Sigmoid colon (tissue), 7 donors: ENCODE results near the gene RAB11FIP5. TPM values are rescaled to one million over a fixed set of nuclear protein-coding genes. Genes with fewer than 3 reads are reported as not detected.

Source experiments
- DNase-seq: peaks from one replicate; pipeline ENCODE4 v3.0.0-alpha.2; 2019
- H3K27ac ChIP-seq, 4 donors: fragments of 200-600 bp; sonication (generic); one replicate each; pipeline ENCODE4 v1.5.1; 2016 to 2019; ENCODE audit warnings: mild to moderate bottlenecking in 1 of 4
- H3K27me3 ChIP-seq, 3 donors: fragments of 200-600 bp; sonication (generic); one replicate each; pipeline ENCODE4 v1.5.1; 2019; ENCODE audit warnings: mild to moderate bottlenecking in 1 of 3
- H3K36me3 ChIP-seq, 4 donors: fragments of 200-600 bp; sonication (generic); one replicate each; pipeline ENCODE4 v1.5.1; 2016 to 2019
- H3K4me1 ChIP-seq, 4 donors: fragments of 200-600 bp; sonication (generic); one replicate each; pipeline ENCODE4 v1.5.1; 2017 to 2019
- H3K4me3 ChIP-seq, 4 donors: fragments of 200-600 bp; sonication (generic); one replicate each; pipeline ENCODE4 v1.5.1; 2017 to 2019; ENCODE audit warnings: mild to moderate bottlenecking in 2 of 4, moderate library complexity in 1 of 4
- H3K9me3 ChIP-seq, 4 donors: fragments of 200-600 bp in 3 of 4; sonication (generic) in 3 of 4; one replicate each; pipeline versions ENCODE4 v1.5.1 to v1.6.1; 2013 to 2019
- EP300 ChIP-seq, 4 donors: sonication (generic); formaldehyde crosslinking; IDR thresholded peaks; one replicate each; pipeline ENCODE4 v1.6.1; 2017; ENCODE audit warnings: antibody characterized with exemption in 4 of 4
- POLR2A ChIP-seq, 2 donors: fragments of 450-650 bp; IDR thresholded peaks; one replicate each; pipeline ENCODE4 v1.6.1; 2016; ENCODE audit warnings: antibody characterized with exemption in 2 of 2, mild to moderate bottlenecking in 2 of 2, moderate library complexity in 2 of 2
- POLR2AphosphoS5 ChIP-seq, 4 donors: sonication (generic); formaldehyde crosslinking; IDR thresholded peaks; one replicate each; pipeline ENCODE4 v1.6.1; 2017; ENCODE audit warnings: antibody characterized with exemption in 4 of 4
- WGBS, 2 donors: extraction: QIAGEN DNeasy Blood & Tissue Kit; methylation state at CpG; one replicate each; pipeline ENCODE4 v1.1.7; 2013; 5-methylcytosine and 5-hydroxymethylcytosine counted together
- intact Hi-C: fragments of 100-400 bp; cut with DNase I; formaldehyde crosslinking; loops from one replicate; pipeline ENCODE4 v1.15.1; 2023
- polyA plus RNA-seq, 3 donors: library from polyadenylated mRNA; stranded (reverse); fragments of 200-250 nt; gene quantifications; one replicate each; pipeline ENCODE4 v1.2.3, GENCODE V29; 2013
- total RNA-seq, 4 donors: library from RNA; depleted of rRNA; stranded (reverse); fragments of >200 nt; gene quantifications; one replicate each; pipeline ENCODE4 v1.1.0, GENCODE V29; 2016
- TF ChIP-seq, protein P1 (sequence below), 4 experiments: fragments of 450-650 bp in 3 of 4; fragments of 200-600 bp in 1 of 4; IDR thresholded peaks; one replicate each; pipeline ENCODE4 v1.5.1; 2016 to 2019; ENCODE audit warnings: antibody characterized with exemption in 4 of 4, mild to moderate bottlenecking in 3 of 4, moderate library complexity in 2 of 4
- donor health status: healthy with polysubstance abuse.
- donor health status: Bipolar disorder and iron deficiency.
- donor health status: healthy.

RAB11FIP5 gene
- total and polyA plus RNA-seq, 7 donors, result 9.6 to 24.4 (median 13.9) TPM

DNA sequence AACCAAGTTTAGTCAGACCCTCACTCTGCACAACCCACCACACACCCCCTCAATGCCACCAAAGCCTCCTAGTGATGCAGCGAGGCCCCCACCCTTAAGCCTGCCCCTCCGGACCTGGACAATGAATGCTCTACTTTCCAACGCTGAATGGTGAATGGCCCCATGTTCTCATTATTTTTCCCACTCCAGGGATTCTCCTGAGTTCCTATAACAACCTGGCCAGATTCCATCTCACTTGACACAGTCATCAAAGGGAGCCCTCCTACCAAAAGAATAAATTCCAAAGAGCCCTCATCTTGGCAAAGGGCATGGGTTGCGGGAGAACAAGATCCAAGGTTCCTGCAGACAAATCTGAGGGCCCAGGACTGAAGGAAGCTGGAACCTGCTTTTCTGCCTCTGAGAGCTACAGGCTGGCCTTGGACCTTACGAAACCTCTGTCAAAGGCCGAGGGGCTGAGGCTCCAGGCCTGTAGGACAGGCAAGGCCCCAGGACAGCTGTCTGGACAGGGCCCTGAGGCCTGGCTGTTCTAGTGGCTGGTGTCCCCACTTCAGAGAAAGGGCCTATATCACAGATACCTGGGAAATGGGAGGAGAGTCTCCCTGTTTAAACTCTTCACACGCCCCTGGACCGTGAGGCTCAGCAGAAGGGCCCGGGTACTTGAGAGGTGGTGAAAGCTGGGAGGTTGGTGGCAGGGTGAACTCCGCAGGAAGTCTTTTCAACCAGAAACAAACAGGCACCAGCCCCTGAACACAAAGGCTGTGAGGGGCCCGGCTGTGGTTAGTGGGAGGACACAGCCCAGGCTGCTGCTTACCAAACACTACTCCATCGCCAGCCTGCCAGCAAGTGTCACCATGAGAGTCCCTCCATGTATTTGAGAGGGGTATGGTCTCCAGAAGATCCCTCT, 68.6 kb downstream of the RAB11FIP5 start:
- no peaks in the 10 kb centered on the region for H3K9me3 ChIP-seq
- H3K4me3 ChIP-seq, result no peak overlapping the region
- peaks cover 0 to 12% (median 3%) of the 10 kb centered on the region in 4 donors for H3K36me3 ChIP-seq
- no peaks in the 10 kb centered on the region for H3K27me3 ChIP-seq
- no peak overlapping the region for H3K27ac ChIP-seq
- 80 to 91% methylated on average over 12 of the region's 12 CpGs for WGBS, 2 donors
- TF ChIP-seq EP300 (IDR thresholded peaks at IDR 0.05), result no peak
- TF ChIP-seq POLR2A (IDR thresholded peaks at IDR 0.05), result no peak
- TF ChIP-seq, protein P1, sequence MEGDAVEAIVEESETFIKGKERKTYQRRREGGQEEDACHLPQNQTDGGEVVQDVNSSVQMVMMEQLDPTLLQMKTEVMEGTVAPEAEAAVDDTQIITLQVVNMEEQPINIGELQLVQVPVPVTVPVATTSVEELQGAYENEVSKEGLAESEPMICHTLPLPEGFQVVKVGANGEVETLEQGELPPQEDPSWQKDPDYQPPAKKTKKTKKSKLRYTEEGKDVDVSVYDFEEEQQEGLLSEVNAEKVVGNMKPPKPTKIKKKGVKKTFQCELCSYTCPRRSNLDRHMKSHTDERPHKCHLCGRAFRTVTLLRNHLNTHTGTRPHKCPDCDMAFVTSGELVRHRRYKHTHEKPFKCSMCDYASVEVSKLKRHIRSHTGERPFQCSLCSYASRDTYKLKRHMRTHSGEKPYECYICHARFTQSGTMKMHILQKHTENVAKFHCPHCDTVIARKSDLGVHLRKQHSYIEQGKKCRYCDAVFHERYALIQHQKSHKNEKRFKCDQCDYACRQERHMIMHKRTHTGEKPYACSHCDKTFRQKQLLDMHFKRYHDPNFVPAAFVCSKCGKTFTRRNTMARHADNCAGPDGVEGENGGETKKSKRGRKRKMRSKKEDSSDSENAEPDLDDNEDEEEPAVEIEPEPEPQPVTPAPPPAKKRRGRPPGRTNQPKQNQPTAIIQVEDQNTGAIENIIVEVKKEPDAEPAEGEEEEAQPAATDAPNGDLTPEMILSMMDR (IDR thresholded peaks at IDR 0.05), result no peak
- TF ChIP-seq POLR2AphosphoS5 (IDR thresholded peaks at IDR 0.05), result no peak
- intact Hi-C loops, result no loop called here
- no peaks in the 10 kb centered on the region for H3K4me1 ChIP-seq
- no peak for DNase-seq

DNA sequence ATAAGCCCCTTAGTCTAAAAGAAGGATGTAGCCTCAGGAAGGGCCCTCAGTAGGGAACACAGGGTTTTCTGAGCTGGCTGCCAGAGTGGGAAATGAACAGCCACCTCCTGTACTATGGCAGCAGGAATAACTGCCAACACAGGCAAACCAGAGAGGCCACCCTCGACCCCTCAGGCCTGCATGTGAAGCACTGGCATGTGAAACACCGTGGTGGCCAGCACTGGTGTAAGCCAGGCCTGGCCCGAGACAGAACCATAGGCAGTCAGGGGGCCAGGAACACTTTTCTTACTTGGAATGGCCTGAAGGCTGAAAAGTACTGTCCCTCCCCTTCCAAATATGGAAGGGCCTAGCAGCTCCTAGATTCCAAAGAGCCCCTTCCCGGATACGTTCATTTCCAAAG, 69.5 kb downstream of the RAB11FIP5 start:
- intact Hi-C loops, result no loop called here
- Histone ChIP-seq H3K27ac (no peak overlapping the region), H3K9me3 (no peaks in the 10 kb centered on the region), H3K36me3 (peaks cover 0 to 12% (median 3%) of the 10 kb centered on the region in 4 donors), H3K27me3 (no peaks in the 10 kb centered on the region), H3K4me1 (no peaks in the 10 kb centered on the region), H3K4me3 (no peak overlapping the region)
- no peak for DNase-seq
- TF ChIP-seq, protein P1 (IDR thresholded peaks at IDR 0.05), result no peak
- TF ChIP-seq POLR2AphosphoS5 (IDR thresholded peaks at IDR 0.05) (no peak), EP300 (IDR thresholded peaks at IDR 0.05) (no peak), POLR2A (IDR thresholded peaks at IDR 0.05) (no peak)
- WGBS, 2 donors, result 90 to 92% methylated on average over 5 of the region's 5 CpGs

DNA sequence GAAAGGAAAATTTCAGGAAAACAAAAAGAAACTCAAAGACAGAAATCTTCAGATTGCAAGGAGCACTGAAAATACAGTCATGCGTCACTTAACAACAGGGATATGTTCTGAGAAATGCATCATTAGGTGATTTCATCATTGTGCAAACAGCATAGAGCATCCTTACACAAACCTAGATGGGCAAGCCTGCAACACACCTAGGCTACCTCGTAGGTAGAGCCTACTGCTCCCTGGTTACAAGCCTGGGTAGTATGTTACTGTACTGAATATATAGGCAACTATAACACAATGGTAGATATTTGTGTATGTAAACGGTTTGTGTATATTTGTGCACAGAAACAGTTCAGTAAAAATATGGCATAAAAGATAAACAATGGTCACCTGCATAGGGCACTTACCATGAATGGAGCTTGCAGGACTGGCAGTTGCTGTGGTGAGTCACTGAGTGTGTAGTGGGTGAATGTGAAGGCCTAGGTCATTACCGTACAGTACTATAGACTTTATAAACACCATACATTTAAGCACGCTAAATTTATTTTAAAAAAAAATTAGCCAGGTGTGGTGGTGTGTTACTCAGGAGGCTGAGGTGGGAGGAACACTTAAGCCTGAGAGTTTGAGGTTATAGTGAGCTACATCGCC, 74.7 kb downstream of the RAB11FIP5 start:
- no peak for DNase-seq

DNA sequence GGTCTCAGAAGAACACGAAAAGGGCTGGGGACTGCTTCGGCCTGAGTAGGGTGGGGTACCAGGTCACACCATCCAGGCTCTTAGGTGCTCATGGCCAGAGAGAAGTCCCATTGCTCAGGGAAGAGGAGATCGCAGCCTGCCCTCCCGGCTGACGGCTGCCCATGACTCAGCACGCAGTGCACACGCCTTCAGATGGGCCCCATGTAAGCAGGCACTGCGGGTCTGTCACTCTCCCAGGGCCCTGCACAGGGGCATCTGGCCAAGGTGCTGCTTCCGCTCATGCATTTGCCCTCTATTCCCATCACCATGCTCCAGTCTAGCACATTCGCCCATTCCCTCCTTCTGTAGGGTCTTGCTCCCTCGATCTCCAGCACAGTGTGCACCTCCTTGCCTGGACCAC, 76.0 kb downstream of the RAB11FIP5 start:
- no peaks in the 10 kb centered on the region for H3K4me1 ChIP-seq
- H3K9me3 ChIP-seq, result no peaks in the 10 kb centered on the region
- intact Hi-C loops, result no loop called here
- H3K36me3 ChIP-seq, result peaks cover 0 to 12% (median 3%) of the 10 kb centered on the region in 4 donors
- no peak overlapping the region for H3K4me3 ChIP-seq
- DNase-seq, result no peak
- WGBS, 2 donors, result 94 to 97% methylated on average over 11 of the region's 11 CpGs
- TF ChIP-seq EP300 (IDR thresholded peaks at IDR 0.05), result no peak
- TF ChIP-seq, protein P1 (IDR thresholded peaks at IDR 0.05), result no peak
- TF ChIP-seq POLR2AphosphoS5 (IDR thresholded peaks at IDR 0.05), result no peak
- no peak for TF ChIP-seq POLR2A (IDR thresholded peaks at IDR 0.05)
- no peaks in the 10 kb centered on the region for H3K27me3 ChIP-seq
- H3K27ac ChIP-seq, result no peak overlapping the region

More for the DNA sequence above, 74.7 kb downstream of the RAB11FIP5 start:
- H3K27me3 ChIP-seq, result no peaks in the 10 kb centered on the region
- no peaks in the 10 kb centered on the region for H3K4me1 ChIP-seq
- intact Hi-C loops, result no loop called here
- TF ChIP-seq POLR2AphosphoS5 (IDR thresholded peaks at IDR 0.05) (no peak), POLR2A (IDR thresholded peaks at IDR 0.05) (no peak), EP300 (IDR thresholded peaks at IDR 0.05) (no peak)
- TF ChIP-seq, protein P1 (IDR thresholded peaks at IDR 0.05), result no peak
- no peak overlapping the region for H3K4me3 ChIP-seq
- no peak overlapping the region for H3K27ac ChIP-seq
- H3K9me3 ChIP-seq, result no peaks in the 10 kb centered on the region
- peaks cover 0 to 12% (median 3%) of the 10 kb centered on the region in 4 donors for H3K36me3 ChIP-seq
- WGBS, 2 donors, result 52 to 84% methylated on average over 6 of the region's 6 CpGs
